ENCODE data around the gene TACR1.

TACR1 gene

DNA sequence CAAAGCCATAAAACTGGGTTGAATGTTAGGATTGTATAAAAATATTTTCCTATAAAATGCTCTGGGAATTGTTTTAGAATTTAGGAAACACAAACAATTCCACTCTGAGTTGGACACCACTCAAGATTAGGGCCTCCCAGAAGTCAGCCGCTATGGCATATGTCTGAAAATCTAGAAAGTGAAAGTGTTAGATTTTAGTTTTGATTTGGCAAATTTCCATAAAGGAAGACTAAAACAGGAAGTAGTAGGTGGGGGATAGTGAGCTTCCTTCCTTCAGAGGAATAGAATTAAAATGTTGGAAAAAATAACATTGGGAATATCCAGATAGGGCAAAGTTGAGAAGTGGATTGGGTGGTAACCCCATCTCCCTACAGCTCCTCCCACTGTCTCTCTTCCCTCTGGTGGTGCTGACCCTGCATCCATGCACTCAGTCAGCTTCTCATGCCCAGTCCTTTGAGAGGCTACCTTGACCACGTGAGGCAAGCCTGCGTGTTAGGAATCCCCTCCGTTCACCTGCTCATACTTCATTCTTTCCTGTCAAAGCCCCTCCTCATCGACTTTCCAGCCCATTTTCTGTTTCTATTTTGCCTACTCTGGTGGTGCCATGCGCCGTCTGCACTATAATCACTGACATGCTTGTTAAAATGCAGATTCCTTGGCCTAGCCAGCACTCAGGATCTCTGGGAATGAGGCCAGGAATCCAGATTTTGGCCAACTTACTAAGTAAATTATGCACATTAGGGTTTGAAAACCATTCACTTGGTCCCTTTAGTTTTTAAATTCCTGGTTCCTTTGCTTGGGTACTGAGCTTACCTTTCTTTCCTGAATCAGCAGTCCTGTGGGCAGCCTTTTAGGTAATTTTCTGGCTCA, 157.4 kb downstream of the TACR1 start:
- no peaks in the 10 kb centered on the region for H3K9me3 Mint-ChIP-seq
- H3K27ac Mint-ChIP-seq, result no peak overlapping the region
- H3K4me3 Mint-ChIP-seq, result no peak overlapping the region
- no peaks in the 10 kb centered on the region for H3K27me3 Mint-ChIP-seq
- H3K36me3 Mint-ChIP-seq, result peaks cover 11% of the 10 kb centered on the region
- no peak for ATAC-seq
- H3K4me1 Mint-ChIP-seq, result no peaks in the 10 kb centered on the region

DNA sequence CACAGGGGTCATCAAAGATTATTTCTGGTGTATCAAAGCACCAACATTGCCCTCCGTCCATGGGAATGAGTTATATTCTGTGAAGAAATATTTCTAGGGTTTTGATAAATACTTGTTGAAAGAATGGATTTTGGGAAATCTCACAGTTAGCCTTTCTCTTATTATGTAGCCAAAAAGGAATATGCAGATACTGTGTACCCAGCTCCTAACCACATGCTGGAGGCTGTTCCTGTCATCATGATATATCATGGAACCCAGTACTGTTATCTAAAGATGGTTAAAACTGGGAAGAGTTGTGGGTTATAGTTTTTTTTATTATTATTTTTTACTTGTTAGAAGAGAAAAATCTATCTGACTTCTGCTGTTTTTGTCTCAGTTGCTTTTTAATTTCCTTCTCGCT, 158.1 kb downstream of the TACR1 start:
- Mint-ChIP-seq H3K27ac (no peak overlapping the region), H3K4me3 (no peak overlapping the region), H3K36me3 (peaks cover 6% of the 10 kb centered on the region), H3K9me3 (no peaks in the 10 kb centered on the region), H3K4me1 (no peaks in the 10 kb centered on the region), H3K27me3 (no peaks in the 10 kb centered on the region)
- no peak for ATAC-seq

DNA sequence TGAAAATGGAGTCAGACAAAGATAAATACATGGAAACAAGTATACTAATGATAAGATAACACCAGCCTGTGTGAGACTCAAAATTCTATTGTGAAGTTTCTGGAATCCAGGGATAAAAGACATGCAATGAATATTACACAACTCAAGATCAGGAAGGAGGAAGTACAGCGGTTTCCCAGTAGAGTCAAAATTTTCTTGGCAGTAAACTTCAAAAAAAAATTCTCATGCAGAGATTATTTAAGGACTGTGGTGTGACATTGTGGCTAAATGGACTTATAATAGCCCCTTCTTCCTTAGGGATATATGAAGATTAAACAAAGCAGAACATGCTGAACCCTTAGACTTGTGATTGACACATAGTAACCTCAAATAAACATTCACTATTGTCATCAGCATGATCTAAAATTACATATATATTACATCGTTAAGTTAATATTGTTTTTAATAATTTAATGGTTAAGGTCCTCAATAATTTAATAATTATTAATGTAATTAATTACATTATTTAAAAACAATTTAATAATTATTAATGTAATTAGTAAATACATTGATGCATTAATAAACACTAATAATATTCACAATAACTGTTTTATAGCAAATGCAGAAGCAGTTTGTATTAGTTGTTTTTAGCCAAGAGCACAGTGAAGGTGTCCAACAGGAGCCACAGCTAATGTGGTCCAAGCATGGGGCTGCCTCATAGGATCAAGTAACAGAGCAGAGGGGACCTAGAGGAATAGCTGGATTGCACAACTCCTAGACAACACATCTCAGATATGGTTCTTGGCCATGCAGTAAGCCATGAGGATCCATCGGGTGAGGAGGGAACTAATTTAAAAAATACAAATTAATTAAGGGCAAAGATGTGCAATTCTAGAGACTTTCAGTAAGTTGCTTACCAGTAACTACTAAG, 163.6 kb downstream of the TACR1 start:
- no peak for ATAC-seq
- H3K27me3 Mint-ChIP-seq, result no peaks in the 10 kb centered on the region
- H3K4me3 Mint-ChIP-seq, result no peak overlapping the region
- H3K4me1 Mint-ChIP-seq, result no peaks in the 10 kb centered on the region
- H3K27ac Mint-ChIP-seq, result no peak overlapping the region
- no peaks in the 10 kb centered on the region for H3K9me3 Mint-ChIP-seq
- H3K36me3 Mint-ChIP-seq, result no peaks in the 10 kb centered on the region

DNA sequence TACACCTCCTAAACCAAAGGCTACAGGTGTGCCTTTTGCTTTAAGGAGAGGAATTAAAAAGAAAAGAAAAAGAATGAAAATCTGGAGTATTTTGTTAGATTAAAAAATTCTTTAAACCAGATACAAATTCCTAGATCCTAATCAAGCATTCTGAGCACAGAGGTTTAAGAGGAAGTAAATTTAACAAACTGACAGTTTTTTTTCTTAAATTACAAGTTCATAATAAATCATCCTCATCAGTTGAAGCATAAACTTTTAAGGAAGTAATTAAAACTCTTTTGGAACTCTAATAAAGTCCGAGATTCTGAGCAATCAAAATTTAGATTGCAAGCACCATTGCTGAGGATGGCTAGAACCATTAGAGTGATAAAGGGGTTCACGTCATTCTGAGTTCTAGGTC, 165.8 kb downstream of the TACR1 start:
- ATAC-seq, result no peak
- Mint-ChIP-seq H3K4me1 (no peaks in the 10 kb centered on the region), H3K27ac (no peak overlapping the region), H3K36me3 (no peaks in the 10 kb centered on the region), H3K9me3 (no peaks in the 10 kb centered on the region), H3K27me3 (no peaks in the 10 kb centered on the region), H3K4me3 (no peak overlapping the region)

DNA sequence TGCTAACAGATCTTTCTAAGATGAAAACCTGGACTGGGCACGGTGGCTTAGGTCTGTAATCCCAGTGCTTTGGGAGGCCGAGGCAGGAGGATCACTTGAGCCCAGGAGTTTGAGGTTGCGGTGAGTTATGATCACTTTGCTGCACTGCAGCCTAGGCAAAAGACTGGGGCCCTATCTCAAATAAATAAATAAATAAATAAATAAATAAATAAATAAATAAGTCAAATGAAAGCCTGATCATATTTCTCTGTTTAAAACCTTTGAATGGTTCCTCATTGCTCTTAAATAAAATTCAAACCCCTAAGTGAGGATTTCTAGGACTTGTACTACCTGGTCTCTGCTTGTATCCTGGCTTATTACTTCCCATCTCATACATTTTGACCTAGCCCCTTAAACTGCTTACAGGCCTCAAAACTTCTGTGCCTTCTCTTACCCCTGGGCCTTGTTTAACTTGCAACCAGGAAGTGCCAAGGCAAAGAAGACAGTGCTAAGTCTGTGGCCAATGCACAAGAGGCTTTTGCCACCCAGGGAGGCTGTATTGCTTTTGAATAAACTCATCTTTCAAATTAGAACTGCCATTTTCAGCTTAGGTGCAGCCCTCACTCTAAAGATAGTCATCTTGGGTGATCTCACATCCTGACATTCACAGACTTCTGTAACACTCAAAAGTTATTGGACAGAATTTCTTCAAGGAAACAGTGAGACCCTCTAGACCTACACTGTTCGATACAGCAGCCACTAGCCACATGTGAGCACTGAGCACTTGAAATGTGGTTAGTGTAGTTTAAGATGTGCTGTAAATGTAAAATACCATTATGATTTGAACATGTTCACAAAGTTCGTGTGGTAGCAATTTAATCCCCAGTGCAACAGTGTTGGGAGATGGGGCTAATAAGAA, 167.2 kb downstream of the TACR1 start:
- Mint-ChIP-seq H3K4me3 (no peak overlapping the region), H3K27ac (no peak overlapping the region), H3K27me3 (no peaks in the 10 kb centered on the region), H3K36me3 (peaks cover 5% of the 10 kb centered on the region), H3K9me3 (no peaks in the 10 kb centered on the region), H3K4me1 (no peaks in the 10 kb centered on the region)
- ATAC-seq, result no peak

DNA sequence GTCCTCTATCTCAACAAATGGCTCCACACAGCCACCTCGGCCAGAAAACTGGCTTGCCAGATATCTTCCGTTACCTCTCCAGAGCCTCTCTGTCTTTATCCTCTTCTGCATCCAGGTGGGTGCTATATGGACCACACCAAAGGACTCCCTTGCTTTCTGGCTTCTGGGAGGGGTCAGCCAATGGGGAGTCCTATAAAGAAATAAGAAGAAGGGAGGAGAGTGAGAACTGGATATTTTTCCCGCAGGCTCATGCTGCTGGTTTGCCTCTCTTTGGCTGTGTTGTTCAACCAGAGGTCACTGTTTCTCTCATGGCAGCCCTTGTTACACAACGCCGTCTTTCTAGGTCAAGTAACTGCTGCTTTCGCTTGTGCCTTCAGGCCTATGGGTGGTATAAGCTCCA, 168.1 kb downstream of the TACR1 start:
- no peak for ATAC-seq
- H3K36me3 Mint-ChIP-seq, result peaks cover 5% of the 10 kb centered on the region
- no peaks in the 10 kb centered on the region for H3K4me1 Mint-ChIP-seq
- no peaks in the 10 kb centered on the region for H3K9me3 Mint-ChIP-seq
- H3K27ac Mint-ChIP-seq, result no peak overlapping the region
- H3K27me3 Mint-ChIP-seq, result no peaks in the 10 kb centered on the region
- no peak overlapping the region for H3K4me3 Mint-ChIP-seq

DNA sequence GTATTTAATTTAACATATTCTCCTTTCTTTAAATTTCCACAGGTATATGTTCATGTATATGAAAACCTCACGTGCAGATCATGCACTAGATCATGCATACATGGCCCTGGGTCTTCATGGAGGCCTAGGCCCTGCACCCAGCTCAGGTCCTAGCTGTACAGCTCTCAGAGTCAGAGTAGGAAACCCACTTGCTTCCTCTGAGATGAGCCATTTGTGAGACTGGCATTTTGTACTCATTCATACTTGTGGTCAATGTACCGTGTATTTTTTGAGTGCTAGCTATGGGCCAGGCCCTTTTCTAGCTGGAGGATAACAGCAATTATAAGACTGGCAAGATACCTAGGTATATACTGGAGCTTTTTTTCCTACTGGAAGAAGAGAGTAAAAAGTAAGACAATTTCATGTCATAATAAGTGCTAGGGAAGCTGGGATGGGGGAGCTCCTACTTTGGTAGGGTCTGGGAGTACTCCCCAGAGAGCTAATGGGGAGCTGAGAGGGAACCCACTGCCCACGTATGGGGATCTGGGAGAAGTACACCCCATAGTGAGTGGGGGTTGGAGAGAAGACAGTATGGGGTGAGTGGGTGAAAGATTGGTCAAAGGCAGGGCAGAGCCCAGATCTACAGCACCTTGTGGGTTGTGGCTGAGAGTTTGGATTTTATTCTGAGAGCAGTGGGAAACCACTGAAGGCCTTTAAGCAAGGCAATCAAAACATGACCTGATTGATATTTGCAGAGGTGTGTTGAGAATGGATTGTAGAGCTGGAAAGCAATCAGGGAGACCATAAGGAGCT, 168.9 kb downstream of the TACR1 start:
- no peak overlapping the region for H3K4me3 Mint-ChIP-seq
- no peak overlapping the region for H3K27ac Mint-ChIP-seq
- peak; percentile 46 for ATAC-seq
- H3K36me3 Mint-ChIP-seq, result peaks cover 5% of the 10 kb centered on the region
- no peaks in the 10 kb centered on the region for H3K4me1 Mint-ChIP-seq
- H3K27me3 Mint-ChIP-seq, result no peaks in the 10 kb centered on the region
- H3K9me3 Mint-ChIP-seq, result no peaks in the 10 kb centered on the region

DNA sequence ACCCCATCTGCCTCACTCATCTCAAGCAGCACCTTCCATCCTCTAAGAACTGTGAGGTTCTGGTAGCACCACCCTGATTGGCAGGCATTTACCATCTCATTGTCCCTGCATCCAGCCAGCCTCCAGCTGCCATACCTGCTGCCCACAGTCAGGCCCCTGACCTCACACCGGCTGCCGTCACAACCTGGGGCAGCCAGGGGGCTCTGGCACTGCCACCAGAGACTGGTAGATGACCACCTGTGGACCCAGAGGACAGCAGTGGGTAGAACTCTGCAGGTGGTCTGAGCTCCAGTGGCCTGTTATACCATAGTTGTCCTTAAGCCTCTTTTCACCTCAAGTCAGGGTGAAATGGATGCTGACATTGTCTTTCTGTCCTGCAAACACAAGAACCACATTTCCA, 171.4 kb downstream of the TACR1 start:
- Mint-ChIP-seq H3K4me3 (no peak overlapping the region), H3K9me3 (no peaks in the 10 kb centered on the region), H3K4me1 (no peaks in the 10 kb centered on the region), H3K27ac (no peak overlapping the region), H3K27me3 (no peaks in the 10 kb centered on the region), H3K36me3 (peaks cover 5% of the 10 kb centered on the region)
- ATAC-seq, result no peak

DNA sequence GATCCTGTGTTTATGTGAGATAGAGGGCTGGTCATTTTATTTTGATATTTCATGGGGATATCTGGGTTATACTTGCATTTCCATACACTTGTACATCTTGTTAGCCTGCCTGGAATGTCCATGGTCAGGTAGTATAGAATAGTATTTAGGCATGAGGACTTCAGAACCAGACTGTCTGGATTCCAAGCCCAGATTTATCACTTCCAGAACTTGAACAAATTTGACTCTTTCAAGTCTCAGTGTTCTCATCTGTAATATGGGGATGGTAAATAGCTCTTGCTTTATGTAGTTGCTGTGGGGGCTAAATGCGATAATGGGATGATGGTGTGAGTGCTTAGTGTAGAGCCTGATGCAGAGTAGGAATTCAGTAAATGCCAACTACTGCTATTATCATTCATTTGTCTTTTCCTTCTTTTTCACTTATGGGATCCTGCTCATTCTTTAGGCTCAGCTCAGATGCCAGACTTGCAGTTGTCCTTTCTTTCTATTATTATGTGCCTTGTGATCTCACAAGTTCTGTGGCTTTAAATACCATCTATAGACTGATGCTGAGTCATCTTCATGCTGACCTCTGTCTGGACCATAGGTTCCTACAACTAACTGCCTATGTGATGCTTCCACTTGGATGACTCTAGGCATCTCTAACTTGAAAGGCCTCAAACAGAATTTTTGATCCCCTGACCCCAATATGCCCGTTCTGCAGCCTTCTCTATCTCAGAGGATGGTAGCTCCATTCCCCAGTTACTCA, 173.5 kb downstream of the TACR1 start:
- Mint-ChIP-seq H3K4me3 (no peak overlapping the region), H3K9me3 (no peaks in the 10 kb centered on the region), H3K36me3 (peaks cover 5% of the 10 kb centered on the region), H3K27me3 (no peaks in the 10 kb centered on the region), H3K4me1 (no peaks in the 10 kb centered on the region), H3K27ac (no peak overlapping the region)
- peak; percentile 15 for ATAC-seq

DNA sequence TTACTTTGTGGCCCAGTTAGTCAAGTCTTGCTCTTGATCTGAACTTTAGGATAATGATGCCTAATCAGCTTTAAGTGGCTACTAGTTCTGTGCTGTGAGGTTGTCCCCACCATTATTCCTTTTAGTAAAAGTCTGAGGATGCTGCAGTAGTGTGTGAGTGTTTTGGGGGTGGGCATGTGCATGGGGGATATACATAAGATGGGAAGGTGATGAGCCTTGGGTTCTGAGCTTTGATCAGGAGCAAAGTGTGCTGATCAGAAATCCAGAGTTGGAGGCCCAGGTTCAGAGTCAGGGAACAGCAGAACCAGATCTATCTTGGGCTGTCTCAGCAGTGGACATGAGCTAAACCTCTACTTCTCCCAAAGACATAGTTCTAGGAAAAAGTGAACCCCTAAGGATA, 174.1 kb downstream of the TACR1 start:
- no peaks in the 10 kb centered on the region for H3K27me3 Mint-ChIP-seq
- H3K9me3 Mint-ChIP-seq, result no peaks in the 10 kb centered on the region
- H3K36me3 Mint-ChIP-seq, result peaks cover 5% of the 10 kb centered on the region
- peak; percentile 9 for ATAC-seq
- no peak overlapping the region for H3K27ac Mint-ChIP-seq
- H3K4me3 Mint-ChIP-seq, result no peak overlapping the region
- no peaks in the 10 kb centered on the region for H3K4me1 Mint-ChIP-seq

DNA sequence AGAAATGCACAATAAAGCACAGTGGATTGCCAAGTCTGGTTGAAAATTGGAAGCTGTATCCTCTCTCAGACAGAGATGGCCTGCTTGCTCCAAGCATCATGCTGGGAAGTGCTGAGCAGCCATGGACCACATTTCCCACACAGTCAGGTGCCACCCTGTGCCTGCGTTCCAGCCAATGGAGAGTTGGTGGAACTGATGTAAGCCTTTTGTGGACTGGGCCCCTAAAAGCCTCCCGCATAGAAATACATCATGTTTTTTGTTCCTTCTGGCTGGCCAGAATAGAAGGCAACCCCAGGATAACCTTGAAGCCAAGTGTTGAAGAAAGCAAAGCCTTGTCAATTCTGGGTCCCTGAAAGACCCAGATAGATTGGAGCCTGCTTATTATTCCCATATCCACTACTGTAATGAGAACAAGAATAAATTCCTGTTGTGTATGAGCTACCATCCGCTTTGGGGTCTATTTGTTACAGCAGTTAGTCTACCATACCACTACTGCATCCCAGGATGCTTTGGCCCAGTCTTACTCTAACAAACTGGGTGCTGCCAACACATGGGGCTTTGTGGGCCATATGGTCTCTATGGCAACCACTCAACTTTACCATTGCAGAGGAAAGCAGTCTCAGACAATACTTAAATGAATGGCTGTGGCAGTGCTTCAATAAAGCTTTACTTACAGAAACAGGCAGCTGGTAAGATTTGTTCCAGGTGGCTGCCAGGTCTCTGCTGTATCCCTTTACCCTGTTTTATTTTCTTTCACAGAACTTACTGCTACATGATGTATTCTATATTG, 175.5 kb downstream of the TACR1 start:
- no peak for ATAC-seq
- no peak overlapping the region for H3K4me3 Mint-ChIP-seq

DNA sequence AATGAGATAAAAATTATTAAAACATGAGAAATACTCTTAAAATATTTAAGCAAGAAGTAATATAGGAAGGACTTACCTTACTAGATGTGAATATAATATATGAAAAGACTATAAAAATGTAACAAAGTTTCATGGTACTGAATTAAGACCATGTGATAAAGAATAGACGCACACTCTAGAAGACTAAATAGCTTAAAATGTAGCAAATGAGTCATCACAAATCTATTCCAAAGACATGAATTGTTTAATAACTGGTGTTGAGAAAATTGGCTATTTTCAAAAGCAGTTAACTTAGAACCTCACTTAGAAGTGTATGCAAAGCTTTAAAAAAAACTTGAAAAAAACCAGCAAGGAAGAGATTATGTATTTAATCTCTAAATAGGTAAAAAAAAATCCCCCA, 176.8 kb downstream of the TACR1 start:
- no peak for ATAC-seq
- H3K4me1 Mint-ChIP-seq, result no peaks in the 10 kb centered on the region
- H3K27me3 Mint-ChIP-seq, result no peaks in the 10 kb centered on the region

More for the DNA sequence above, 175.5 kb downstream of the TACR1 start:
- no peaks in the 10 kb centered on the region for H3K27me3 Mint-ChIP-seq
- no peak overlapping the region for H3K27ac Mint-ChIP-seq
- no peaks in the 10 kb centered on the region for H3K4me1 Mint-ChIP-seq
- peaks cover 5% of the 10 kb centered on the region for H3K36me3 Mint-ChIP-seq
- no peaks in the 10 kb centered on the region for H3K9me3 Mint-ChIP-seq

DNA sequence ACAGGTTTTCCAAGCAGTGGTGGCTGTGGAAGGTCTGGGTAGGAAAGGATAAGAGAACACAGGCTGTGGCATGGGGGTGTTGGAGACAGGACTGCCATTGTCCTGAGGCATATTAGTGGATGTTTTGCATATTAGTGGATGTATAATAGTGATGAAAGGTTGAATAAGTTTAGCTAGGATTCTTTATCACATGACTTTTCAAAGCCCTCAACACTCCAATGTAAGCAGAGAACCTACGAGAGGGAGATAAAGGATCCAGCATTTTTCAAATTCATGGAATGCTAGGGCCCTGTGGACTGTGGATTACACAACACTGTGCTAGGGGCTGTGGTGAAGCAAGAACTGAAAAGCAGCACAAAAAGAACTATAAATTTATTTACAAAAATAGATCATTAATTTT, 177.6 kb downstream of the TACR1 start:
- Mint-ChIP-seq H3K4me3 (no peak overlapping the region), H3K36me3 (no peaks in the 10 kb centered on the region), H3K9me3 (no peaks in the 10 kb centered on the region), H3K27me3 (no peaks in the 10 kb centered on the region), H3K27ac (no peak overlapping the region), H3K4me1 (no peaks in the 10 kb centered on the region)
- ATAC-seq, result no peak

More for the DNA sequence above, 176.8 kb downstream of the TACR1 start:
- no peak overlapping the region for H3K4me3 Mint-ChIP-seq
- H3K27ac Mint-ChIP-seq, result no peak overlapping the region
- no peaks in the 10 kb centered on the region for H3K36me3 Mint-ChIP-seq
- no peaks in the 10 kb centered on the region for H3K9me3 Mint-ChIP-seq
